ENCODE measurements around the gene MASP2.

- no peak for TF ChIP-seq TAF1 (IDR thresholded peaks at IDR 0.05; ENCODE audit: borderline replicate concordance, low read depth, low read length)
- TF ChIP-seq POLR2A (IDR thresholded peaks at IDR 0.05; ENCODE audit: low read depth, low read length), result no peak
Measured at GRCh38 chr1:10980094-10980577, 66.9 kb downstream of the MASP2 start.
